Measurements from ENCODE around the gene DCLRE1C.
"Not testable (repeated sequence)": the region's sequence is repeated elsewhere in the genome, so short reads cannot be mapped to it uniquely, and the experiment has no call there.

DNA sequence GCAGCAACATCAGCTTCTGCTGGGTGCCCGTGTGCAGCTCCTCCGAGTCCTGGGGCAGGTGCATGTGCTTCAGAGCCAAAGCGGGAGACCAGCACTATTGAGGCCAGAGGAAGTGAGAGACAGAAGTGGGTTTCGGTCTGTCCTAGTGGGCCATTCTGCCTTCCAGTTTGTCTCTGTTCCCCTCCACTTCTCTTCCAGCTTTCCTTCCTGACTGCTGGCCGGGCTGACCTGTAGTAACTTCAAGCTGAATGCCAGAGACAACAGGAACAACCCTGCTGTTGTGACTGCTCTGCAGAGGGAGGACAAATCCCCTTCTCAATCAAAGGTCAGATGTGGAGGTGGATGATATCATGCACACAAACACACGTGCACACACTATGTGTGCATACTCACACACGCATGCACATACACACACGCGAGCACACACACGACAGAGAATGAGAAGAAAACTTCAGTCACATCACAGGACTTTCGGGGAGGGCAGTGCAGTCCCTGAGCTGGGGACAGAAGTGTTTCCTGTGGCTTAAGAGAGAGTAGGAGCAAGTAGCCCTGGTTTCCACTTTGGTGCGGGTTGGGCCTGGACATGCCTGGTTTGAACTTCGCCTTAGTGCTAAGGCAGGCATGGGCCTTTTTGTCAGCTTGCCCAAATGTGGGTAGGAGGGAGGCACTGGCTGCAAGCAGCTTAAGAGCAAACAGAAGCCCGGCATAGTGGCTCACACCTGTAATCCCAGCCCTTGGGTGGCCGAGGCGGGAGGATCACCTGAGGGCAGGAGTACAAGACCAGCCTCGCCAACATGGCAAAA, 11.5 kb downstream of the DCLRE1C start:
- not testable (repeated sequence) for TF ChIP-seq POLR2A (IDR thresholded peaks at IDR 0.05)
- TF ChIP-seq, protein P1, sequence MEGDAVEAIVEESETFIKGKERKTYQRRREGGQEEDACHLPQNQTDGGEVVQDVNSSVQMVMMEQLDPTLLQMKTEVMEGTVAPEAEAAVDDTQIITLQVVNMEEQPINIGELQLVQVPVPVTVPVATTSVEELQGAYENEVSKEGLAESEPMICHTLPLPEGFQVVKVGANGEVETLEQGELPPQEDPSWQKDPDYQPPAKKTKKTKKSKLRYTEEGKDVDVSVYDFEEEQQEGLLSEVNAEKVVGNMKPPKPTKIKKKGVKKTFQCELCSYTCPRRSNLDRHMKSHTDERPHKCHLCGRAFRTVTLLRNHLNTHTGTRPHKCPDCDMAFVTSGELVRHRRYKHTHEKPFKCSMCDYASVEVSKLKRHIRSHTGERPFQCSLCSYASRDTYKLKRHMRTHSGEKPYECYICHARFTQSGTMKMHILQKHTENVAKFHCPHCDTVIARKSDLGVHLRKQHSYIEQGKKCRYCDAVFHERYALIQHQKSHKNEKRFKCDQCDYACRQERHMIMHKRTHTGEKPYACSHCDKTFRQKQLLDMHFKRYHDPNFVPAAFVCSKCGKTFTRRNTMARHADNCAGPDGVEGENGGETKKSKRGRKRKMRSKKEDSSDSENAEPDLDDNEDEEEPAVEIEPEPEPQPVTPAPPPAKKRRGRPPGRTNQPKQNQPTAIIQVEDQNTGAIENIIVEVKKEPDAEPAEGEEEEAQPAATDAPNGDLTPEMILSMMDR (IDR thresholded peaks at IDR 0.05) = not testable (repeated sequence)

Measured in prostate gland (tissue), 2 donors.